Neuron (in vitro differentiated cells): Measurements from ENCODE around the gene SMARCA4.

ENCODE experiments used
- H2AFZ ChIP-seq: one replicate; pipeline ENCODE4 v1.6.1; 2013; ENCODE audit warnings: low read depth, mild to moderate bottlenecking, inconsistent platforms, low read length, moderate library complexity
- H3K27me3 ChIP-seq: one replicate; pipeline ENCODE4 v1.6.1; 2013; ENCODE audit warnings: low read length; ENCODE audit not compliant: insufficient read depth
- H3K36me3 ChIP-seq: one replicate; pipeline ENCODE4 v1.6.1; 2013; ENCODE audit warnings: low read length; ENCODE audit not compliant: insufficient read depth
- H3K4me1 ChIP-seq: one replicate; pipeline ENCODE4 v1.6.1; 2013; ENCODE audit warnings: low read length; ENCODE audit not compliant: insufficient read depth
- H3K4me3 ChIP-seq: 2 replicates; pipeline ENCODE4 v1.5.1; 2013; ENCODE audit warnings: mild to moderate bottlenecking, low read length, moderate library complexity
- H3K9me3 ChIP-seq: one replicate; pipeline ENCODE4 v1.6.1; 2013; ENCODE audit warnings: low read length

Gene SMARCA4

DNA sequence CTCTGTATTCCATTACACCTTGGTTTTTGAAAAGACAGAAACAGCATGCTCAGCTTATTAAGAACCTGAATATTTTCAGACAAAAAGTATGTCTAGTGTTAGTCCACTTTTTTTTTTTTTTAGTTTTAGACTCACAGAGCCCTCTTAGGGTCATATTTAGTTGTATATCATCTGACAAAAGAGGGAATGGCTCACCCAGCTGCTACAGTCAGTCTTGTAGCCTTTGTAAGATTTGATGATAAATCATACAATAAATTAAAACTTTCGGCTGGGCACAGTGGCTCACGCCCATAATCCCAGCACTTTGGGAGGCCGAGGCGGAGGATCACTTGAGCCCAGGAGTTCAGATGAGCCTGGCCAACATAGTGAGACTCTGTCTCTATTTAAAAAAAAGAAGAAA, 84.7 kb downstream of the SMARCA4 start:
- no peaks in the 10 kb centered on the region for H3K27me3 ChIP-seq
- H3K36me3 ChIP-seq, result peaks cover 90% of the 10 kb centered on the region

GRCh38 chr19:11046605-11047354, 86.0 kb downstream of the SMARCA4 start:
- no peak overlapping the region for H3K4me3 ChIP-seq
- H2AFZ ChIP-seq, result no peak overlapping the region
- no peaks in the 10 kb centered on the region for H3K27me3 ChIP-seq
- H3K4me1 ChIP-seq, result no peaks in the 10 kb centered on the region
- peaks cover 85% of the 10 kb centered on the region for H3K36me3 ChIP-seq
- no peaks in the 10 kb centered on the region for H3K9me3 ChIP-seq

More for the DNA sequence above, 84.7 kb downstream of the SMARCA4 start:
- Histone ChIP-seq H3K4me1 (no peaks in the 10 kb centered on the region), H3K4me3 (no peak overlapping the region), H3K9me3 (no peaks in the 10 kb centered on the region), H2AFZ (no peak overlapping the region)

GRCh38 chr19:11047866-11048265, 87.0 kb downstream of the SMARCA4 start:
- Histone ChIP-seq H3K9me3 (no peaks in the 10 kb centered on the region), H3K4me3 (no peak overlapping the region), H2AFZ (no peak overlapping the region), H3K36me3 (peaks cover 83% of the 10 kb centered on the region), H3K27me3 (no peaks in the 10 kb centered on the region), H3K4me1 (no peaks in the 10 kb centered on the region)

GRCh38 chr19:11050323-11051114, 89.7 kb downstream of the SMARCA4 start:
- H3K4me3 ChIP-seq, result no peak overlapping the region
- H3K4me1 ChIP-seq, result no peaks in the 10 kb centered on the region
- peaks cover 83% of the 10 kb centered on the region for H3K36me3 ChIP-seq
- H3K27me3 ChIP-seq, result no peaks in the 10 kb centered on the region
- H2AFZ ChIP-seq, result no peak overlapping the region
- H3K9me3 ChIP-seq, result no peaks in the 10 kb centered on the region

DNA sequence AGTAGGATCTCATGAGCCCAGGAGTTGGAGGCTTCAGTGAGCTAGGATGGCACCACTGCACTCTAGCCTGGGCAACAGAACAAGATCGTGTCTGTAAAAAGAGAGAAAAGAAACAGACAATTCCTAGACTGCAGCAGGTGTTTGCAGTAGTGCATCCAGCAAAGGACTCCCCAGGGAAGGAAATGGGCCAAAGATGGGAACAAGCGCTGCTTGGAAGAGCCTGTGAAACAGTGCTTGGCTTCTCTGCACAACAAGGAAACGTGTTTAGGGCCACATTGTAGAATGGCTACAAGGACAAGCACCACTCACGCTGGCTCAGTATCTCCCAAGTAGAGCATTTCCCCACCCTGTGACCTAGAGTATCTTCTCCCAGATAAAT, 93.0 kb downstream of the SMARCA4 start:
- no peaks in the 10 kb centered on the region for H3K27me3 ChIP-seq
- no peaks in the 10 kb centered on the region for H3K9me3 ChIP-seq
- no peak overlapping the region for H2AFZ ChIP-seq
- peaks cover 78% of the 10 kb centered on the region for H3K36me3 ChIP-seq
- H3K4me1 ChIP-seq, result no peaks in the 10 kb centered on the region
- H3K4me3 ChIP-seq, result no peak overlapping the region

DNA sequence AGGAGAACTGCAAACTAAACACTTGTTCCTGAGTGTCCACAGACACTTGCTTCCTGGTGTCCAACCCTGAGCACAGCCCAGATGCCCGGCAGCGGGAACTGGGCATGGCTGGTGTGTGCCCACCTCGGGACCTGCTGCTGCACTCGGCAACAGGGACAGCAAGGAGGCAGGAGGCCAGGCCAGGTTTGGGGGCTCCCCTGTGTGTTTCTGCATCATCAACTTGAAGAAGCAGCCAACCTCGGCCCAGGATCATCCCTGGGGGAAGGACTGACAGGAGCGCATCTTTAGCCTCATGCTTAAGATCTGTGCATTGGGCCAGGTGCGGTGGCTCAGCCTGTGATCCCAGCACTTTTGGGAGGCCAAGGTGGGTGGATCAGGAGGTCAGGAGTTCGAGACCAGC, 93.4 kb downstream of the SMARCA4 start:
- no peaks in the 10 kb centered on the region for H3K27me3 ChIP-seq
- no peaks in the 10 kb centered on the region for H3K9me3 ChIP-seq
- H3K36me3 ChIP-seq, result peaks cover 77% of the 10 kb centered on the region
- no peak overlapping the region for H3K4me3 ChIP-seq
- H3K4me1 ChIP-seq, result no peaks in the 10 kb centered on the region
- no peak overlapping the region for H2AFZ ChIP-seq

DNA sequence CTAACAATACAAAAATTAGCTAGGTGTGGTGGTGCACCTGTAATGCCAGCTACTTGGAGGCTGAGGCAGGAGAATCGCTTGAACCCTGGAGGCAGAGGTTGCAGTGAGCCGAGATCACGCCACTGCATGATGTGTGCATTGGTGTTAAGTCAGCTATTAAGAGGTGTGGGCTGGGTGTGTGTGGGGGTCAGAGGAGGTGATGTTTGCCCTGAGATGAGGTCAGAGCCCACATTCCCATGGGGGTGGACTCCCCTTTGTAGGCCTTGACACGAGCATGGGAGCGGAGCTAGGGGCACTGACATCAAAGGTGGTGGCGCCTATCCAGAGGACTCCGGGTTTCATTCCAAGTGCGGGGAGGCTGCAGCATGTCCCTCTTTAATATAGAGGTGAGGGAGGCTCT, 93.8 kb downstream of the SMARCA4 start:
- no peaks in the 10 kb centered on the region for H3K9me3 ChIP-seq
- no peaks in the 10 kb centered on the region for H3K4me1 ChIP-seq
- H3K27me3 ChIP-seq, result no peaks in the 10 kb centered on the region
- no peak overlapping the region for H2AFZ ChIP-seq
- H3K36me3 ChIP-seq, result peaks cover 76% of the 10 kb centered on the region
- H3K4me3 ChIP-seq, result no peak overlapping the region

GRCh38 chr19:11058246-11059030, 97.6 kb downstream of the SMARCA4 start:
- Histone ChIP-seq H3K27me3 (no peaks in the 10 kb centered on the region), H3K4me3 (no peak overlapping the region), H3K9me3 (no peaks in the 10 kb centered on the region), H2AFZ (no peak overlapping the region), H3K36me3 (peaks cover 82% of the 10 kb centered on the region), H3K4me1 (no peaks in the 10 kb centered on the region)

- Histone ChIP-seq H3K27me3 (no peaks in the 10 kb centered on the region), H3K9me3 (no peaks in the 10 kb centered on the region), H3K4me1 (no peaks in the 10 kb centered on the region), H3K36me3 (peaks cover 76% of the 10 kb centered on the region), H3K4me3 (no peak overlapping the region), H2AFZ (no peak overlapping the region)
These were observed 98.9 kb downstream of the SMARCA4 start for GRCh38 chr19:11059511-11060358.

DNA sequence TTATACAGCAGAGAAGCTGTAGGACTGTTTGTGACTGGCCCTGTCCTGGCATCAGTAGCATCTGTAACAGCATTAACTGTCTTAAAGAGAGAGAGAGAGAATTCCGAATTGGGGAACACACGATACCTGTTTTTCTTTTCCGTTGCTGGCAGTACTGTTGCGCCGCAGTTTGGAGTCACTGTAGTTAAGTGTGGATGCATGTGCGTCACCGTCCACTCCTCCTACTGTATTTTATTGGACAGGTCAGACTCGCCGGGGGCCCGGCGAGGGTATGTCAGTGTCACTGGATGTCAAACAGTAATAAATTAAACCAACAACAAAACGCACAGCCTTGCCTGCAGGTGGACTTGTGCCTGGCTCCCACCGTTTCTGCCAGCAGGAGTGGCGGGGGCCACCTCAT, 101.1 kb downstream of the SMARCA4 start:
- Histone ChIP-seq H3K27me3 (no peaks in the 10 kb centered on the region), H3K4me3 (no peak overlapping the region), H2AFZ (no peak overlapping the region), H3K36me3 (peaks cover 76% of the 10 kb centered on the region), H3K9me3 (peaks cover 2% of the 10 kb centered on the region), H3K4me1 (no peaks in the 10 kb centered on the region)

GRCh38 chr19:11063434-11063833, 102.6 kb downstream of the SMARCA4 start:
- no peak overlapping the region for H2AFZ ChIP-seq
- H3K4me3 ChIP-seq, result no peak overlapping the region
- peaks cover 8% of the 10 kb centered on the region for H3K9me3 ChIP-seq
- H3K27me3 ChIP-seq, result no peaks in the 10 kb centered on the region
- no peaks in the 10 kb centered on the region for H3K4me1 ChIP-seq
- peaks cover 73% of the 10 kb centered on the region for H3K36me3 ChIP-seq

DNA sequence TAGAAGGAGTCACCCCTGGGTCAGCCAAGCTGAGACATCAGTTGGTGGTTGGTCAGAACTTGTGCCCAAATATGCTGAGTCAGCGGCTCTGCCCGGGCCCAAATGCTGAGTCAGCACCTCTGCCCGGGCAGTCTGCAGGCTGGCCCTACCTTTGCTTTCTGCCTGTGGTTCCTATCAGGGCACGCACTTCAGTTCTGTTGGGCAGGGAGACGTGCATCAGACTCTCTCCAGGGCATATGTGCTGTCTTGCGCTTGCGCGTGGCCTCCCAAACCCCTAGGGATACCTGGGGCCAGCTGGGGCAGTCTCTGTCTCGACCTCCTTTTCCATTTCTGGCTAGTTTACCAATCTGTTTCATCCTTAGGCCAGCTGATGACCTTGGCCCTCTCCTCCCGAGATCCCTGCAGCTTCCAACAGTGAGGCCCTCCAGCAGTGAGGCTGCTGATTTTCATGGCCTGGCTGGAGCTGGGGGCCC, 104.0 kb downstream of the SMARCA4 start:
- H3K27me3 ChIP-seq, result no peaks in the 10 kb centered on the region
- no peaks in the 10 kb centered on the region for H3K4me1 ChIP-seq
- H3K36me3 ChIP-seq, result peaks cover 61% of the 10 kb centered on the region
- H3K4me3 ChIP-seq, result no peak overlapping the region
- H2AFZ ChIP-seq, result no peak overlapping the region
- peaks cover 8% of the 10 kb centered on the region for H3K9me3 ChIP-seq
